Measurements from ENCODE around the gene R3HCC1L.

Gene R3HCC1L

DNA sequence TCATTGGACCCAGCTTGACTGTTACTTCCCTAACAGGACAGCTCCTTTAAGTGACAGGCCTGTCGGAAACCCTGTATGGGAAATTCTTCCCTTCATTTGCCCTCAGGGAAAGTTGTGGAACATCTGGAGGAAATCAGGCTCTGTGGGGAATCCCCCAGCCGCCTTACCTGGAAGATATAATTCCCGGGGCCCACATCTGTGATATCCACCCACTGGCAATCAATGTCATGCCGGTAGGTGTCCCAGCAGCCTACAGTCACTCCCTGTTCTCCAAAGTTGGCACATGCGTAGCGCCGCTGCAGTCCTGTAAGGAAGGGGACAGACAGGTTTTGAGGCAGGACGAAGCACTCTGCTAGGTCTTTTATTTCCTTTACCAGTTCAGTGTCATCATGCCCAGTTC is 116.9 kb downstream of the R3HCC1L start:
- TF ChIP-seq, protein P1, sequence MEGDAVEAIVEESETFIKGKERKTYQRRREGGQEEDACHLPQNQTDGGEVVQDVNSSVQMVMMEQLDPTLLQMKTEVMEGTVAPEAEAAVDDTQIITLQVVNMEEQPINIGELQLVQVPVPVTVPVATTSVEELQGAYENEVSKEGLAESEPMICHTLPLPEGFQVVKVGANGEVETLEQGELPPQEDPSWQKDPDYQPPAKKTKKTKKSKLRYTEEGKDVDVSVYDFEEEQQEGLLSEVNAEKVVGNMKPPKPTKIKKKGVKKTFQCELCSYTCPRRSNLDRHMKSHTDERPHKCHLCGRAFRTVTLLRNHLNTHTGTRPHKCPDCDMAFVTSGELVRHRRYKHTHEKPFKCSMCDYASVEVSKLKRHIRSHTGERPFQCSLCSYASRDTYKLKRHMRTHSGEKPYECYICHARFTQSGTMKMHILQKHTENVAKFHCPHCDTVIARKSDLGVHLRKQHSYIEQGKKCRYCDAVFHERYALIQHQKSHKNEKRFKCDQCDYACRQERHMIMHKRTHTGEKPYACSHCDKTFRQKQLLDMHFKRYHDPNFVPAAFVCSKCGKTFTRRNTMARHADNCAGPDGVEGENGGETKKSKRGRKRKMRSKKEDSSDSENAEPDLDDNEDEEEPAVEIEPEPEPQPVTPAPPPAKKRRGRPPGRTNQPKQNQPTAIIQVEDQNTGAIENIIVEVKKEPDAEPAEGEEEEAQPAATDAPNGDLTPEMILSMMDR (IDR thresholded peaks at IDR 0.05) = no peak
- Histone ChIP-seq H3K9me3 (no peaks in the 10 kb centered on the region), H3K36me3 (peaks cover 25 to 73% (median 43%) of the 10 kb centered on the region in 3 donors), H3K4me3 (no peak overlapping the region), H3K4me1 (no peaks in the 10 kb centered on the region), H3K27me3 (no peaks in the 10 kb centered on the region), H3K27ac (no peak overlapping the region)
- no peak for DNase-seq
- intact Hi-C loops (cut with DNase I; ENCODE audit: low total_unique reads) = no loop called here

DNA sequence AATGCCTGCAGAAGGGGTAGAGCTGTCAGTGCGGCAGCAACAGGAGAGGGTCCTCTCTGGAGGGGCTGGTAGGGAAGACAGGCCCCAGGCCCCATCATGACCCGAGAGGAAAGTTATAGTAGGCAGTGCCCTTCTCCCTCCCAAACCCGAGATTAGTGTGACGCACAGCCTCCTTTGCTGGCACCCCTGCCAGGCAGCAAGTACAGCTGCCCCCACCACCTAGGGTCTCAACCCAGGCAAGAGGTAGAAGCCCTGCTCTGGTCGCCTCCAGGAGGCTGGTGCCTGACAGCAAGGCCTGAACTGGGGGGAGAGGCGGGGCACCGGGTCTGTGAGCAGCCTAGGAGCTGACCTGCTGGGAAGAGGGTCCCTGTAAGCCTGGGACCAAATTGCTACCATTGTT is 118.0 kb downstream of the R3HCC1L start:
- Histone ChIP-seq H3K27ac (no peak overlapping the region), H3K4me1 (no peaks in the 10 kb centered on the region), H3K9me3 (no peaks in the 10 kb centered on the region), H3K27me3 (no peaks in the 10 kb centered on the region), H3K36me3 (peaks cover 25 to 77% (median 38%) of the 10 kb centered on the region in 3 donors), H3K4me3 (no peak overlapping the region)
- intact Hi-C loops (cut with DNase I; ENCODE audit: low total_unique reads) = no loop called here
- no peak for DNase-seq
- TF ChIP-seq, protein P1 (IDR thresholded peaks at IDR 0.05) = no peak

DNA sequence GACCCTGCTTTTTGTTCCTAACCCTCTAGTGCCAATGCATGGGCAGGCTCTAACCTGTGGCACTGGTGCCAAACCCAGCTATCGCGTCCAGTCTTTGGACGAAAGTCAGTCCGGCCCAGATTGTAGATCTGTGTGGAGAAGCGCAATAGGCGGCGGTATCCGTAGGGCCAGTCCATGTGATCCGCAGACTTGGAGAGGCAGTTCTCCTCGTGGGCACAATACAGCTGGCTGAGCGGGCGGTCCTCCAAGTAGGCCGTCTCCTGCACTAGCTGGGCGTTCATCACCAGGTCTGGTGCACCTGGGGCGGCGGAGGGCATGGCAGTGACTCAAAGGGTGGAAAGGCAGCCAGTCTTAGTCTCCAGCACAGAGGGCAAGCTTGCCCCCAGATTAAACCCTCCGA is 119.0 kb downstream of the R3HCC1L start:
- no peak overlapping the region for H3K27ac ChIP-seq
- intact Hi-C loops (cut with DNase I; ENCODE audit: low total_unique reads) = no loop called here
- TF ChIP-seq, protein P1 (IDR thresholded peaks at IDR 0.05) = no peak
- no peaks in the 10 kb centered on the region for H3K9me3 ChIP-seq
- peaks cover 0 to 2% (median 0%) of the 10 kb centered on the region in 4 donors for H3K4me1 ChIP-seq
- DNase-seq = no peak
- peaks cover 15 to 74% (median 33%) of the 10 kb centered on the region in 3 donors for H3K36me3 ChIP-seq
- H3K27me3 ChIP-seq = no peaks in the 10 kb centered on the region
- no peak overlapping the region for H3K4me3 ChIP-seq

DNA sequence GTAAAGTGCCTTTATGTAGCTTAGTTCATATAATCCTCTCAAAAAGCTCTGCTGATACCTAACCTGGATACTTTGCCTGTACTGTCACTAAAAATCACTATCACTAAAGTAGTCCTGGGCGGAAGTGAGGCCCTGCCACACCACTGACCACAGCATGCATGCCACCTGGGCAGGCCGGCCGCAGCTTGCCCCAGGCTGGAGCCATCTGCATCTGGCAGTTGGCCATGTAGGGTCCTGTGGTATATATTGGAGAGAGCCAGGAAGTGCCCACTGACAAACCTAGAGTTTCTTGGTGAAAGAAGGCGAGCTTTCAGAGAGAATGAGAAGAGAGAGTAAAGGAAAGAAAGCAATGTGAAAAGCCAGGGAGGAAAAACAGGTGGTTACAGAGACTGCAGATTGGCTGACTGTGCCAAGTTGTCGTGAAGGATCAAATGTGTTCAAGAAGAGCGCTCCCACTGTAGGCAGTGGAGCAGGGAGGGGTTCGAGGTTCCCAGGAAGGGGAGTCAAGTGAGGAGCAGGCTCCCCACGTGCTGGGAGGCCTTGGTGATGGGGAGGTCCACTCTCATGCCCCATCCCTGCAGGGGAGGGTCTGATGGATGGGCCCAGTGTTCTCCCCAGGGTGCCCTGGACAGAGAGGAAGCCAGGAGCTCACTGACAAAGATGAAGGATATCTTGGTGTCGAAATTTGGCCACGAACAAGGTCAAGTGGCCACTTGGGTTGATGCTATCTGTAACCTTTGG is 119.9 kb downstream of the R3HCC1L start:
- DNase-seq = no peak
- H3K36me3 ChIP-seq = peaks cover 12 to 65% (median 24%) of the 10 kb centered on the region in 3 donors
- intact Hi-C loops (cut with DNase I; ENCODE audit: low total_unique reads) = no loop called here

DNA sequence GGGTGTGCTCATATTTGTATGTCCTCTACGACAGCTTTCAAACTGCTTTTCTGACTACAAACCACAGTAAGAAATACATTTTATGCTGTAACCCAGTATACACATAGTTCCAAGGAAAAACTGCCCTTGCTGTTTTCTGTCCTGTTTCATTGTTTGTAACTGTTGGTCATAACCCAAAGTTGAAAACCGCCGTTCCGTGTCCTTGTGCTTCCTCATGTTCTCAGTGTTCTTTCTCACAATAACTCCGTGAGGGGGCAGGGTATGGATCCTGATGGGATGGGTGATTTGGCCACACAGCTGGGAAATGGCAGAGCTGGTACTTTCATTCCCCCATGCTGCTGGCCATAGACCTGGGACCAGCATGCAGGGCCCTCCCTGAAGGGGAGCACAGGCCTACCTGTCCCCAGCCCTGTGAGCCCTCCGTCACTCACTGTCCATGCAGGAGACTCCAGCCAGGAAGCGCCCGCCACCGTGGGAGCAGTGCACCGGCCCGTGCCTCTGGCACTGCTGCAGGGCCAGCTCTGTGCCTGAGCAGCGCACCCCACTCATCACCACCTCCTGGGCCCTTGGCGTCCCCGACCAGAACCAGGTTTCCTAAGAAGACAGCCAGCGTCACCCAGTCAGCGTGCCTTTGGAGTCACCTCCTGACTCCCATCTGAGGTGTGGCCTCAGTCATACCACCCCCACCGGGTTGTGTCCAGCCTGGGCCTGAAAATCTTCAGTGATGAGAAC is 120.9 kb downstream of the R3HCC1L start:
- Histone ChIP-seq H3K36me3 (peaks cover 7 to 56% (median 15%) of the 10 kb centered on the region in 3 donors), H3K27ac (no peak overlapping the region), H3K27me3 (no peaks in the 10 kb centered on the region), H3K4me3 (no peak overlapping the region), H3K9me3 (no peaks in the 10 kb centered on the region), H3K4me1 (peaks cover 0 to 9% (median 3%) of the 10 kb centered on the region in 4 donors)
- intact Hi-C loops (cut with DNase I; ENCODE audit: low total_unique reads) = no loop called here
- TF ChIP-seq, protein P1 (IDR thresholded peaks at IDR 0.05) = no peak
- no peak for DNase-seq

More for the DNA sequence above, 119.9 kb downstream of the R3HCC1L start:
- Histone ChIP-seq H3K4me1 (peaks cover 0 to 9% (median 3%) of the 10 kb centered on the region in 4 donors), H3K9me3 (no peaks in the 10 kb centered on the region), H3K27ac (no peak overlapping the region), H3K27me3 (no peaks in the 10 kb centered on the region), H3K4me3 (no peak overlapping the region)
- TF ChIP-seq, protein P1 (IDR thresholded peaks at IDR 0.05) = no peak
